Measurements from ENCODE around the gene CBX2. TPM values are rescaled to one million over a fixed set of nuclear protein-coding genes. Genes with fewer than 3 reads are reported as not detected.
A peak's percentile ranks its signal among the peaks of the same experiment; 100 is the strongest.

CBX2 gene
- total and polyA plus RNA-seq, 4 donors, result 1.4 to 13.5 (median 3.0) TPM

- H3K27me3 ChIP-seq (ENCODE audit: control insufficient read depth in 3 of 3, insufficient read depth in 3 of 3, low read length in 2 of 3), result no peaks in the 10 kb centered on the region
- no peak overlapping the region for H3K9ac ChIP-seq (ENCODE audit: insufficient read depth in 1 of 2, low read length in 2 of 2)
- DNase-seq (peak; percentile 73 to 85 (median 78)), ATAC-seq (ENCODE audit: insufficient read depth, low FRiP score) (peak; percentile 15)
- H3K4me1 ChIP-seq (ENCODE audit: control insufficient read depth in 5 of 5, insufficient read depth in 5 of 5, low read length in 5 of 5), result peaks cover 11 to 69% (median 46%) of the 10 kb centered on the region in 5 donors
- H3K9me3 ChIP-seq (ENCODE audit: control insufficient read depth in 4 of 4, insufficient read depth in 3 of 4, low read length in 3 of 4), result no peaks in the 10 kb centered on the region
- peak overlapping the region; percentile 48 to 50 for H3K27ac ChIP-seq (ENCODE audit: low read depth in 1 of 2, low read length in 1 of 2)
- WGBS, 2 donors, result 12 to 24% methylated on average over 59 to 72 of the region's 72 CpGs
- no peak for TF ChIP-seq CTCF (IDR thresholded peaks at IDR 0.05; ENCODE audit: control extremely low read depth, extremely low read depth)
- H3K4me3 ChIP-seq, result no peak overlapping the region
- H3K36me3 ChIP-seq (ENCODE audit: control insufficient read depth in 4 of 4, insufficient read depth in 4 of 4, low read length in 4 of 4), result peaks cover 0 to 24% (median 8%) of the 10 kb centered on the region in 4 donors
Observed at GRCh38 chr17:79832218-79833109, 54.5 kb downstream of the CBX2 start.

GRCh38 chr17:79833110-79833450 lies 55.1 kb downstream of the CBX2 start:
- TF ChIP-seq CTCF (IDR thresholded peaks at IDR 0.05; ENCODE audit: control extremely low read depth, extremely low read depth), result no peak
- H3K4me1 ChIP-seq (ENCODE audit: control insufficient read depth in 5 of 5, insufficient read depth in 5 of 5, low read length in 5 of 5), result peaks cover 11 to 72% (median 48%) of the 10 kb centered on the region in 5 donors
- DNase-seq (no peak), ATAC-seq (ENCODE audit: insufficient read depth, low FRiP score) (no peak)
- no peaks in the 10 kb centered on the region for H3K27me3 ChIP-seq (ENCODE audit: control insufficient read depth in 3 of 3, insufficient read depth in 3 of 3, low read length in 2 of 3)
- H3K4me3 ChIP-seq, result no peak overlapping the region
- 71 to 72% methylated on average over 7 of the region's 7 CpGs for WGBS, 2 donors
- peaks cover 0 to 24% (median 8%) of the 10 kb centered on the region in 4 donors for H3K36me3 ChIP-seq (ENCODE audit: control insufficient read depth in 4 of 4, insufficient read depth in 4 of 4, low read length in 4 of 4)
- H3K9me3 ChIP-seq (ENCODE audit: control insufficient read depth in 4 of 4, insufficient read depth in 3 of 4, low read length in 3 of 4), result no peaks in the 10 kb centered on the region
- H3K9ac ChIP-seq (ENCODE audit: insufficient read depth in 1 of 2, low read length in 2 of 2), result no peak overlapping the region
- H3K27ac ChIP-seq (ENCODE audit: low read depth in 1 of 2, low read length in 1 of 2), result no peak overlapping the region

GRCh38 chr17:79833744-79834564 lies 56.0 kb downstream of the CBX2 start:
- WGBS, 2 donors, result 91 to 92% methylated on average over 77 to 83 of the region's 83 CpGs
- H3K36me3 ChIP-seq (ENCODE audit: control insufficient read depth in 4 of 4, insufficient read depth in 4 of 4, low read length in 4 of 4), result peaks cover 0 to 24% (median 8%) of the 10 kb centered on the region in 4 donors
- no peaks in the 10 kb centered on the region for H3K27me3 ChIP-seq (ENCODE audit: control insufficient read depth in 3 of 3, insufficient read depth in 3 of 3, low read length in 2 of 3)
- H3K4me1 ChIP-seq (ENCODE audit: control insufficient read depth in 5 of 5, insufficient read depth in 5 of 5, low read length in 5 of 5), result peaks cover 11 to 63% (median 45%) of the 10 kb centered on the region in 5 donors
- no peak overlapping the region for H3K27ac ChIP-seq (ENCODE audit: low read depth in 1 of 2, low read length in 1 of 2)
- no peak overlapping the region for H3K4me3 ChIP-seq
- ATAC-seq (ENCODE audit: insufficient read depth, low FRiP score) (no peak), DNase-seq (no peak)
- no peak overlapping the region for H3K9ac ChIP-seq (ENCODE audit: insufficient read depth in 1 of 2, low read length in 2 of 2)
- H3K9me3 ChIP-seq (ENCODE audit: control insufficient read depth in 4 of 4, insufficient read depth in 3 of 4, low read length in 3 of 4), result no peaks in the 10 kb centered on the region
- no peak for TF ChIP-seq CTCF (IDR thresholded peaks at IDR 0.05; ENCODE audit: control extremely low read depth, extremely low read depth)

Data from lung (tissue), 12 donors.